Fibroblast of skin of left quadriceps (primary cell): ENCODE results near the gene TMEM106B.
A peak's percentile ranks its signal among the peaks of the same experiment; 100 is the strongest.
"Not testable (repeated sequence)": the region's sequence is repeated elsewhere in the genome, so short reads cannot be mapped to it uniquely, and the experiment has no call there.

Experiments used
- DNase-seq, 2 experiments: peaks; one replicate each; pipeline ENCODE4 v3.0.0-alpha.2; 2013; ENCODE audit warnings: low read depth in 2 of 2

TMEM106B gene

DNA sequence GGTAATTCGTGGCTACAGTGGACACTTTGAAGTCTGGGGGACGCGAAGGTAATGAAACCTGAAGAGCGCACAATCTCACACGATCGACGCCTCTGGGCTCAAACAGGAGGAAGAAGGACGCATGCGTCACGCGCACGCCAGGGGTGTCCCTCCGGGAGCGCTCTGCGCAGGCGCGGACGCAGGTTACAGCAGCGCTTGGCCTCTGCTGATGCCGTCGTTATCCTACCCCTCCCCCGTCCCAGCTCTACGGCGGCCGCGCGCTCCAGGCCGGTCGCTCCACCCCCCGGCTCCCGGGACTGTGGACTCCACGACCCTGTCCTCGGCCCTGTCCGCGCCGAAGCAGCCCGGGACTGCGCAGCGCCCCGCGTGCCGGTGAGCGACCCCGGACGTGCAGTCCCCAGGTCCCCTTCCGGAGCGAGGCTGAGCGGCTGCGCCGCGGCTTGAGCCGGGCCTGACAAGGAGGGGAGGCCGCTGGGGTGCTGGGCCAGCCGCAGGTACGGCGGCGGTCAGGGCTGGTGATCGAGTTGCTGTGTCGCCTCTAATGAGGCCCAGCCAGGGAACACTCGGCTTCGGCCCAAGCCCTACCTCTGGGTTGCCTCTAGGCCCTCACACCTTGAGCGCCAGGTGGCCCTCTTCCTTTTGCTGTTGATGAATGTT, at the start of gene TMEM106B:
TMEM106B (plus strand) TSS at position 241 of the 657 bp plus-strand sequence. CDS start 3,517 bp downstream, outside the sequence.
- DNase-seq, result peak; percentile 84 to 85

DNA sequence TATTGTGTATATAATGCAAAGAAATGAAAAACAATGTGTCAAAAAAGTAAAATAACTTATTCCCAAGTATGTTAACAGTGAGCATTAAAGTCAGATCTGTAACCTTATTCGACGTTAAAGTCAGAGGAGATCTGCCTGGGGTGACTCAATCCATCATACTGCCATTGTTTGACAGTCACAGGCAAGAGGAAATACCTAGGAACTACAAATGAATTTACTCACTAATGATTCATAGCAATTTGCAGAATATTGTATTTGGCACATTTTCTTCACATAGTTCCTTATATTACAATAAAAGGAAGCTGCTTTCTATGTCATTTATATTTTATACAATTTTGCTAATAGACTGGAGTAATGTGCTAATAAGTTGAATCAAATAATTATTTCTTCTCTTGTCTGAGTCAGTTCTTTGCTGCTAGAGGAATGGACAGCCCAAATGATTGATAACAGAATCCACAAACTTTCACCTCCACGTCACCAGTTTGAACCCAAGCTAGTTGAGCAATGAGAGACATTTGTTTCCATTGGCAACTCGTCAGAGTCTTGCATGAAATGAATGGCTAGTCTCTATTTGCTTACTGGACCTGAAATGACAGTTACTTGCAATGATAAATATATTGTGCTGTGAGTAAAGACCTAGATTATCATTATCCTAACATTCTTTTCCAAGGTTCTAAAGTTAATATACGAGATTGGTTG, 48.5 kb upstream of the TMEM106B start:
- DNase-seq, result peak; percentile 5 to 13

- not testable (repeated sequence) for DNase-seq
Observed at GRCh38 chr7:12168065-12168464, 43.0 kb upstream of the TMEM106B start.

DNA sequence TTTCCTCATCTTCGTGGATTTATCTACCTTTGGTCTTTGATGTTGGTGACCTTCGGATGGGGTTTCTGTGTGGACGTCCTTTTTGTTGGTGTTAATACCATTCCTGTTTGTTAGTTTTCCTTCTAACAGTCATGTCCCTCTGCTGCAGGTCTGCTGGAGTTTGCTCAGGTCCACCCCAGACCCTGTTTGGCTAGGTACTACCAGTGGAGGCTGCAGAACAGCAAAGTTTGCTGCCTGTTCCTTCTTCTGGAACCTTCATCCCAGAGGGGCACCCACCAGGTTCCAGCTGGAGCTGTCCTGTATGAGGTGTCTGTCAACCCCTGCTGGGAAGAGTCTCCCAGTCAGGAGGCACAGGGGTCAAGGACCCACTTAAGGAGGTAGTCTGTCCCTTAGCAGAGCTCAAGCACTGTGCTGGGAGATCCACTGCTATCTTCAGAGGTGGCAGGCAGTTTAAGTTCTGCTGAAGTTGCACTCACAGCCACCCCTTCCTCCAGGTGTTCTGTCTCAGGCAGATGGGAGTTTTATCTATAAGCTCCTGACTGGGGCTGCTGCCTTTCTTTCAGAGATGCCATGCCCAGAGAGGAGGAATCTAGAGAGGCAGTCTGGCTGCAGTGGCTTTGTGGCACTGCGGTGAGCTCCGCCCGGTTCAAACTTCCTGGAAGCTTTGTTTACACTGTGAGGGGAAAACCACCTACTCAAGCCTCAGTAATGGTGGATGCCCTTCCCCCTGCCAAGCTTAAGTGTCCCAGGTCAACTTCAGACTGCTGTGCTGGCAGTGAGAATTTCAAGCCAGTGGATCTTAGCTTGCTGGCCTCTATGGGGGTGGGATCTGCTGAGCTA, 40.9 kb upstream of the TMEM106B start:
- not testable (repeated sequence) for DNase-seq

DNA sequence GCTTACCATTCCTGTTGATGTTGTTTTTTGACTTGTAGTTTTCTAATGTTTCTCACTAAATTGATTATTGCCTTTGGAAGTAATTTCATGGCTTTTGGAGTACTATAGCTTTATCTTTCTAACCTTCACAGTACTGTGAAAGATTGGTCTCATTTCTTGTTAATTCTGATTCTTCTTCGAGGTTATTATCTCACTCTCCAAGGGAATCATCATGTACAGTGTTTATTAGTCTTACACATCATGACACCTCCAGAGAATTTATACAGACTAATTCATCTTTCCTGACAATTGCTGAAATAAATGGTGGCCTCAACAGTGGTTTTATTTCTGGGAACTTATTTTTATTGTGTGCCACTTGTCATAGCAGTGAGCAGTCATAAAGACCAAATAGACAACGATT, 37.4 kb upstream of the TMEM106B start:
- no peak for DNase-seq

DNA sequence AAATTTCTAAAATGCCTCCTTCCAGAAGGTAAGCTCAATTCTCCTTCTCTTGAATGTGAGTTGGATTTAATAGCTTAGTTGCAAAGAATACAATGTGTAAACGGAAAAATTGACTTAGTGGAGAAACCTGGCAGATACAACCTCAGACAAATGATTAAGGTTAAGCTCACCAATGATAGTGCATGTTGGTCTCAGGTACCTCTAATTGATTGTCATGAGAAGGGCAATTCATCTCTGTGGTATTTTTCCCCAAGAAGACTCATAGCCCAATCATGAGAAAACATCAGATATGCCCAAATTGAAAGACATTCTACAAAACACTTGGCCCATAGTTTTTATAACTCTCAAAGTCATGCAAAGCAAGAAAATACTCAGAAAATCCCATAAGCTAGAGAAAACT, 36.2 kb upstream of the TMEM106B start:
- DNase-seq, result no peak

GRCh38 chr7:12178317-12178716, 32.8 kb upstream of the TMEM106B start:
- DNase-seq, result no peak

- no peak for DNase-seq
Observed at GRCh38 chr7:12194426-12194825, 16.7 kb upstream of the TMEM106B start.

- no peak for DNase-seq
Observed at GRCh38 chr7:12196386-12196785, 14.7 kb upstream of the TMEM106B start.

- no peak for DNase-seq
Observed at GRCh38 chr7:12199363-12199762, 11.7 kb upstream of the TMEM106B start.

- no peak for DNase-seq
Observed at GRCh38 chr7:12207046-12207445, 4.0 kb upstream of the TMEM106B start.

DNA sequence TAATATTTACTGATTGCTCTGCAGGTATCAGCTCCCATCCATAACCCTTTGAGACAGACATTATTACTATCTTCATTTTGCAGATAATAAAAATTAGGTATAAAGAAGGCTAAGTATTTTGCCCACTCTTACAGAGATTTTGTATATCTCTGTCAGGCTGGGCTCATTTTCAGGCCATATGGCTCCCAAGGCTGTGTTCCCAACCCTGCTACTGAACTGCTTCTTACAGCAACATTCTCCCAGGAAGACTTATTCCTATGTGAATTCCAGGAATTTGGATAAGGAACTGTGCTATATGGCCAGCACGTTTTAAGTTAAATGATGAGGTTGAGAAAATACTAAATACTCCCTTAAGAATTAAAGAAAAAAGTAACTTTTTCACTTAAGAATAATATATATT, 1.9 kb upstream of the TMEM106B start:
- no peak for DNase-seq

DNA sequence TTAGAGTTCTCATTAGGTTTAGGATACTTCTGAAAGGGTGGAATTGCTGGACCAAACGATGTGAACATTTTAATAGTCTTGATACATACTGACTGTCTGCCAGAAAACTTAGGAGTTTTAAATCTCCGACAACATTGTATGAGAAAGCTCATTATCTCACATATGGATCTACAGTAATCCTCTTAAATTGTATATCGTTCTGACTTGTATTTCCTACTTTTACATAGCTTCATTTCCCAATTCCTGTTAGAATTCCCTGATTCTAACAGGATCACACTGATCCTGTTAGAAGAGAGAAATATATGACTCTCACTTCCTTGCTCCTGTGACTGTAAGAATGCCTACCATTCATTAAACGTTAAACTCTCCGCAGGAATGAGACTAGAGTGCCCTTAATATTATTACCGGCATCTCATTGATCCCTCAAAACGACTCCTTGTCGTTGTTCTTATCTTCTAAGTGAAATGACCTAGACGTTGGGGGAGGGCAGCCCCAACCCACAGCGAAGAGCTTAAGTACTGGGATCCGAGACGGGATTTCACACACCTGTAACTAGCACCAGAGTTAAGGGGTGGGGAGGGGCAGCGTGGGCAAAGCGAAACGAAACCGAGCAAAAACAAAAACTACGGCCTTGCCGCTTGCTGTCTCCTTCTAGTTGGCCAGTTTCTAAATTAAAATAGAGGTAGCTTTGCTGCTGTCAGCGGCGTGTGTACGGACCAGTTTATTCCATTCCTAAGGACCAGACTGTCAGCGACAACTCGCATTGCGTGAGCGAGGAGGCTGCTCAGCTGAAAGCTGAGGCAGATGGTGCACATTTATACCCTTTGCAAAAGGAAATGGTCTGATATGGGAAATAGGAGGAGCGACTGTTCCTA, 678 bp upstream of the TMEM106B start:
- DNase-seq, result peak in 1 of 2 experiments; percentile 0

- no peak for DNase-seq
Observed at GRCh38 chr7:12211711-12212485, 804 bp downstream of the TMEM106B start.

- no peak for DNase-seq
Observed at GRCh38 chr7:12217311-12217710, 6.2 kb downstream of the TMEM106B start.

GRCh38 chr7:12220389-12221046, 9.4 kb downstream of the TMEM106B start:
- DNase-seq, result no peak

DNA sequence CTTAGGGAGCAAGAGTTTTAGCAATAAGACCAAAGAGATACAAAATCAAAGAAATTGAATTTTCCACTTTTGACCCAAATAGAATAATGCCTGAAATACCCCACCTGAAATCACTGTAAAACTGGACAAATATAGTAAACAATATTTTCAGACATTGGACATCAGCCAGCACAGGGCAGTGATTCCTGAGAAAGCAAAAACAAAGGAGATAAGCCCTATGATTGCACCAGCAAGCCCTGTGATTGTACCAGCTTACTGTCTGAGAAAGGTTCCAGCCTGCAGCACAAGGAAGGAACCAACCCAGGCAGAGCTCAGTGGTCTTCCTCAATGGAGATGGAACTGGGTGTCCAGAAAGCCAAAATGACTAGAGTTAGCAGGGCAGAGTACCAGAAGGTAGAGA, 10.3 kb downstream of the TMEM106B start:
- DNase-seq, result no peak

GRCh38 chr7:12222889-12223579, 11.9 kb downstream of the TMEM106B start:
- no peak for DNase-seq

GRCh38 chr7:12225017-12225416, 13.9 kb downstream of the TMEM106B start:
- DNase-seq, result not testable (repeated sequence)

- no peak for DNase-seq
Observed at GRCh38 chr7:12226756-12227155, 15.7 kb downstream of the TMEM106B start.
